GM18868 (cell line): ENCODE results near the gene C6orf141.

Experiments used
- ATAC-seq: cut with Tn5 transposase; IDR thresholded peaks from one replicate; pipeline ENCODE4 v1.9.1; 2021; ENCODE audit warnings: mild to moderate bottlenecking, moderate library complexity; ENCODE audit not compliant: unreplicated experiment

Gene C6orf141

GRCh38 chr6:49535795-49536194 is 14.7 kb upstream of the C6orf141 start:
- no peak for ATAC-seq

GRCh38 chr6:49539102-49539501 is 11.4 kb upstream of the C6orf141 start:
- no peak for ATAC-seq

GRCh38 chr6:49540614-49541013 is 9.9 kb upstream of the C6orf141 start:
- ATAC-seq, result no peak

- no peak for ATAC-seq
Observed at GRCh38 chr6:49541210-49541724, 9.2 kb upstream of the C6orf141 start.

- no peak for ATAC-seq
Observed at GRCh38 chr6:49541936-49542335, 8.5 kb upstream of the C6orf141 start.

- ATAC-seq, result no peak
Observed at GRCh38 chr6:49543087-49543858, 7.2 kb upstream of the C6orf141 start.

- no peak for ATAC-seq
Observed at GRCh38 chr6:49546331-49546730, 4.1 kb upstream of the C6orf141 start.

- no peak for ATAC-seq
Observed at GRCh38 chr6:49548613-49549304, 1.7 kb upstream of the C6orf141 start.

- no peak for ATAC-seq
Observed at GRCh38 chr6:49549691-49550491, 577 bp upstream of the C6orf141 start.

- peak; percentile 36 for ATAC-seq
Observed at GRCh38 chr6:49551078-49551865, 804 bp downstream of the C6orf141 start.

GRCh38 chr6:49551866-49552129 is 1.3 kb downstream of the C6orf141 start:
- peak; percentile 43 for ATAC-seq

GRCh38 chr6:49552596-49552995 is 2.1 kb downstream of the C6orf141 start:
- ATAC-seq, result no peak

GRCh38 chr6:49553384-49553783 is 2.9 kb downstream of the C6orf141 start:
- ATAC-seq, result no peak

GRCh38 chr6:49555951-49556350 is 5.5 kb downstream of the C6orf141 start:
- no peak for ATAC-seq

- peak; percentile 60 for ATAC-seq
Observed at GRCh38 chr6:49556429-49556837, 6.0 kb downstream of the C6orf141 start.

- no peak for ATAC-seq
Observed at GRCh38 chr6:49557177-49557576, 6.7 kb downstream of the C6orf141 start.

- ATAC-seq, result no peak
Observed at GRCh38 chr6:49558238-49558637, 7.8 kb downstream of the C6orf141 start.

GRCh38 chr6:49563006-49563886 is 12.8 kb downstream of the C6orf141 start:
- ATAC-seq, result no peak

GRCh38 chr6:49564552-49564951 is 14.1 kb downstream of the C6orf141 start:
- ATAC-seq, result no peak

- ATAC-seq, result no peak
Observed at GRCh38 chr6:49565261-49565660, 14.8 kb downstream of the C6orf141 start.
